PC-9 (cell line): ENCODE results near the gene LOXL3.

Experiments
- CTCF ChIP-seq: fragments of 200-600 bp; sonication (generic); conservative IDR thresholded peaks from 2 replicates; pipeline ENCODE4 v1.6.1; 2017; ENCODE audit warnings: mixed run types, antibody characterized with exemption, mild to moderate bottlenecking, moderate library complexity
- EZH2 ChIP-seq: fragments of 200-600 bp; sonication (generic); IDR thresholded peaks from 2 replicates; pipeline ENCODE4 v1.8.0; 2017; ENCODE audit warnings: antibody characterized with exemption, low read depth

GRCh38 chr2:74550231-74550630, 3.5 kb downstream of the LOXL3 start:
- TF ChIP-seq CTCF (no peak), EZH2 (no peak)
